ENCODE results near the gene MUC5AC. TPM values are rescaled to one million over a fixed set of nuclear protein-coding genes. Genes with fewer than 3 reads are reported as not detected.
"Not testable (repeated sequence)": the region's sequence is repeated elsewhere in the genome, so short reads cannot be mapped to it uniquely, and the experiment has no call there.

MUC5AC gene
- total RNA-seq, 4 donors from 2014 or later: not detected

DNA sequence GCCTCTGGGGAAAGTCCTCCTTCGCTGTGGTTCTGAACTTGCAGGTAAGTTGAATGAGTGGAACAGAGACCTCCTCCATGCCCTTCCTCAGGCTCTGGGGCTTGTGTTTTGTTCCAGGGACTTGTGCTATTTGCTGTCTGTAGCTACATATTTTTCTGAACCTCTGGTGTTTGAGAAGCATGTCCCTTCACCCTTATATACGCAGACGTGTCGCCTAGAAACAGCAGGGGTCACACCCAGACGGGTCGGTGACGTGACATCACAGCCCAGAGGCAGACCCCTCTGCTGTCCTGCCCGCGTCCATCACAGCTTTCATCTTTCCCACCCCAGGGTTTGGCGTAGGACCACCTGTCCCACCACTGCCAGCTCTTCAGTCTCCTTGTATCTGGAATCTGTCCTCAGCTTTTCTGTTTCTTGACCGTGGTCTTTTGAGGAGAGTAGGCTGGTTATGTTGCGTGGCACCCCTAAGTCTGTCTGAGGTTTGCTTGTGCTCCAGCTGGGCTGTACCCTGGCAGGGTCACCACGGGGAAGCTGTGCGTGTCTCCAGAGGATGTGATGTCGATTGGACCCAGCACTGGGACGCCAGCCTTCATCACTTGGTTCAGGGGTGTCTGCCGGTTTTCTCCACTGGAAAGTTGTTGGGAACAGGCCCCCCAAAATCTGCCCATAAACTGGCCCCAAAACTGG is 51.8 kb downstream of the MUC5AC start:
- Histone ChIP-seq H3K9me3 (peaks cover 0 to 7% (median 0%) of the 10 kb centered on the region in 3 donors), H3K4me3 (no peak overlapping the region), H3K4me1 (no peaks in the 10 kb centered on the region), H3K36me3 (no peaks in the 10 kb centered on the region), H3K27me3 (peaks cover 0 to 2% (median 0%) of the 10 kb centered on the region in 3 donors), H3K27ac (no peak overlapping the region)
- ATAC-seq (no peak), DNase-seq (no peak)
- TF ChIP-seq, protein P1, sequence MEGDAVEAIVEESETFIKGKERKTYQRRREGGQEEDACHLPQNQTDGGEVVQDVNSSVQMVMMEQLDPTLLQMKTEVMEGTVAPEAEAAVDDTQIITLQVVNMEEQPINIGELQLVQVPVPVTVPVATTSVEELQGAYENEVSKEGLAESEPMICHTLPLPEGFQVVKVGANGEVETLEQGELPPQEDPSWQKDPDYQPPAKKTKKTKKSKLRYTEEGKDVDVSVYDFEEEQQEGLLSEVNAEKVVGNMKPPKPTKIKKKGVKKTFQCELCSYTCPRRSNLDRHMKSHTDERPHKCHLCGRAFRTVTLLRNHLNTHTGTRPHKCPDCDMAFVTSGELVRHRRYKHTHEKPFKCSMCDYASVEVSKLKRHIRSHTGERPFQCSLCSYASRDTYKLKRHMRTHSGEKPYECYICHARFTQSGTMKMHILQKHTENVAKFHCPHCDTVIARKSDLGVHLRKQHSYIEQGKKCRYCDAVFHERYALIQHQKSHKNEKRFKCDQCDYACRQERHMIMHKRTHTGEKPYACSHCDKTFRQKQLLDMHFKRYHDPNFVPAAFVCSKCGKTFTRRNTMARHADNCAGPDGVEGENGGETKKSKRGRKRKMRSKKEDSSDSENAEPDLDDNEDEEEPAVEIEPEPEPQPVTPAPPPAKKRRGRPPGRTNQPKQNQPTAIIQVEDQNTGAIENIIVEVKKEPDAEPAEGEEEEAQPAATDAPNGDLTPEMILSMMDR (IDR thresholded peaks at IDR 0.05 in 4 of 5, conservative IDR thresholded peaks at IDR 0.05 in 1 of 5): no peak
- TF ChIP-seq POLR2A (IDR thresholded peaks at IDR 0.05): no peak
- intact Hi-C loops (cut with DNase I; ENCODE audit: low total_unique reads) (no loop called here), in situ Hi-C loops (cut with MboI; ENCODE audit: low sequenced_read_pairs in 4 of 4) (loop anchor here in 3 of 4 donors (25.0 kb wide), 1 partner anchor 303 kb away; no protein-coding TSS in a partner anchor)

DNA sequence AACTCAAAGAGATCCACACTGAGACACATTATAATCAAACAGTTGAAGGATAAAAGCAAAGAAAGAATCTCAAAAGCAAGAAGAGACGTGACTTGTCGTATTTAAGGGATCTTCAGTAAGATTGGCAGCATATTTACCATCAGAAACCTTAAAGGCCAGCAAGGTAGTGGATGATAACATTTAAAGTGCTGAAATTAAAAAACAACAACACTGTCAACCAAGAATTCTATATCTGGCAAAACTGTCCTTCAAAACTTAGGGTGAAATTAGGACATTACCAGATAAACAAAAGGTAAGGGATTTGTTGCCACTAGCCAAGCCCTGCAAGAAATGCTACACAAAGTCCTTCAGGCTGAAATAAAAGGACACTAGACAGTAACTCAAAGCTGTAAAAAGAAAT is 54.1 kb downstream of the MUC5AC start:
- Histone ChIP-seq H3K36me3 (no peaks in the 10 kb centered on the region), H3K9me3 (peaks cover 0 to 7% (median 0%) of the 10 kb centered on the region in 3 donors), H3K4me3 (no peak overlapping the region), H3K27ac (no peak overlapping the region), H3K4me1 (no peaks in the 10 kb centered on the region), H3K27me3 (peaks cover 0 to 11% (median 2%) of the 10 kb centered on the region in 3 donors)
- in situ Hi-C loops (cut with MboI; ENCODE audit: low sequenced_read_pairs in 4 of 4) (loop anchor here in 3 of 4 donors (25.0 kb wide), 1 partner anchor 300 kb away; no protein-coding TSS in a partner anchor), intact Hi-C loops (cut with DNase I; ENCODE audit: low total_unique reads) (no loop called here)
- DNase-seq (no peak), ATAC-seq (no peak)
- TF ChIP-seq POLR2A (IDR thresholded peaks at IDR 0.05): no peak
- TF ChIP-seq, protein P1 (IDR thresholded peaks at IDR 0.05 in 4 of 5, conservative IDR thresholded peaks at IDR 0.05 in 1 of 5): no peak

DNA sequence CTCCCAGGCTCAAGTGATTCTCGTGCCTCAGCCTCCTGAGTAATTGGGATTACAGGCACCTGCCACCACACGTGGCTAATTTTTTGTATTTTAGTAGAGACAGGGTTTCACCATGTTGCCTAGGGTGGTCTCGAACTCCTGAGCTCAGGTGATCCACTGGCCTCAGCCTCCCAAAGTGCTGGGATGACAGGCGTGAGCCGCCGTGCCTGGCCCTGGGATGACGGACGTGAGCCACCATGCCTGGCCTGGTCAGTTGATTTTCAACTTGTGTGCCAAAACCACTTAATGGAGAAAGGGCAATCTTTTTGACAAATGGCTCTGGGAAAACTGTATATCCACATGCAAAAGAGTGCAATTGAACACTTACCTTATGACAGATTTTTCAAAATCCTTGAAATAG is 58.1 kb downstream of the MUC5AC start:
- H3K27ac ChIP-seq; H3K4me1 ChIP-seq; H3K4me3 ChIP-seq; H3K9me3 ChIP-seq; DNase-seq; H3K36me3 ChIP-seq; intact Hi-C loops (cut with DNase I; ENCODE audit: low total_unique reads); ATAC-seq: not testable (repeated sequence)
- H3K27me3 ChIP-seq: peaks cover 13 to 31% (median 18%) of the 10 kb centered on the region in 3 donors
- in situ Hi-C loops (cut with MboI; ENCODE audit: low sequenced_read_pairs in 4 of 4): loop anchor here in 3 of 4 donors (25.0 kb wide), 1 partner anchor 296 kb away; no protein-coding TSS in a partner anchor

DNA sequence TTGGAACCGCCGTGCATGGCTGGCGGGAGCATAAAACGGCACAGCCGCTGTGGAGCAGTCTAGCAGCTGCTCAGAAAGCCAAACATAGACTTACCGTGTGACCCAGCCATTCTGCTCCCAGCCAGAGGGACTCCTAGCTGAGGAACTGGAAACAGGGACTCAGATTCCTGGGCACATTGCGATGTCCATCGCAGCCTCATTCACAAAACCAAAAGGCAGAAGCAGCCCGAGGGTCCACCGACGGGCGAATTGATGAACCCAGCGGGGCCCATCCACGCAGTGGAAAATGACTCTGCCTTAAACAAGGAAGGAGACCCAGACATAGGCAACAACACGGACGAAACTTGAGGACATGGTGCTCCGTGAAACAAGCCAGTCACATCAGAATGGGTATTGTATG is 59.4 kb downstream of the MUC5AC start:
- in situ Hi-C loops (cut with MboI; ENCODE audit: low sequenced_read_pairs in 4 of 4): loop anchor here in 3 of 4 donors (25.0 kb wide), 1 partner anchor 295 kb away; no protein-coding TSS in a partner anchor
- TF ChIP-seq, protein P1 (IDR thresholded peaks at IDR 0.05 in 4 of 5, conservative IDR thresholded peaks at IDR 0.05 in 1 of 5): no peak

DNA sequence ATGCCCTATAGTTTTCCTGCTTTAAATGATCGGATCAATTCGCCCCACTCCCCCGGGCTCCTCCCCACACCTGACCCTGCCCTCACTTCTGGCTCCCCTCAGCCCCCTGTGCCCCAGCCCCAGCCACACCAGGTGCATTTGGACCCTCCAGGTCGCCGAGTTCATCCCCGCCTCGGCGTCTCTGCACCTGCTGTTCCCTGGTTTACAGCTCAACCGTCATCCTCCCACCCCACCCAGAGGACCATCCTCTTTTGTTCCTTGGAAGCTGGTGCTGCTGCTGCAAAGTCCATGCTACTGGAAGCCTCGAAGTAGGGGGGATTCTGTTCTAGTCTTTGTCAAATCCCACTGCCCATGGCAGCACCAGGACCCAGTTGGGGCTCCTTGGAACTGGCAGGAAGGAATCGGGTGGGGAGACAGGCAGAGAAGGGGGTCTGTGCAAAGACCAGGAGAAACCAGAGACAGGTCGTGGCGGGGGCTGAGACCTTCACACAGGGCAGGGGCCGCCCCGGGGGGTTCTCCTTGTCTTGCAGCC is 60.6 kb downstream of the MUC5AC start:
- in situ Hi-C loops (cut with MboI; ENCODE audit: low sequenced_read_pairs in 4 of 4): loop anchor here in 3 of 4 donors (25.0 kb wide), 1 partner anchor 294 kb away; no protein-coding TSS in a partner anchor
- Histone ChIP-seq H3K27me3 (peaks cover 36 to 53% (median 38%) of the 10 kb centered on the region in 3 donors), H3K9me3 (peaks cover 0 to 2% (median 0%) of the 10 kb centered on the region in 3 donors), H3K4me1 (no peaks in the 10 kb centered on the region), H3K4me3 (no peak overlapping the region), H3K27ac (no peak overlapping the region), H3K36me3 (no peaks in the 10 kb centered on the region)
- no peak for DNase-seq
- TF ChIP-seq POLR2A (IDR thresholded peaks at IDR 0.05): no peak
- TF ChIP-seq, protein P1 (IDR thresholded peaks at IDR 0.05 in 4 of 5, conservative IDR thresholded peaks at IDR 0.05 in 1 of 5): no peak
- intact Hi-C loops (cut with DNase I; ENCODE audit: low total_unique reads): no loop called here
- no peak for ATAC-seq

More for the DNA sequence above, 59.4 kb downstream of the MUC5AC start:
- Histone ChIP-seq H3K36me3 (no peaks in the 10 kb centered on the region), H3K4me3 (no peak overlapping the region), H3K9me3 (peaks cover 0 to 7% (median 0%) of the 10 kb centered on the region in 3 donors), H3K27ac (no peak overlapping the region), H3K4me1 (no peaks in the 10 kb centered on the region), H3K27me3 (peaks cover 26 to 41% (median 28%) of the 10 kb centered on the region in 3 donors)
- ATAC-seq: no peak
- DNase-seq: no peak
- intact Hi-C loops (cut with DNase I; ENCODE audit: low total_unique reads): no loop called here

Measured in gastrocnemius medialis (tissue), 4 donors.